Activated CD8-positive, alpha-beta memory T cell treated with anti-CD3 and anti-CD28 coated beads, Interleukin-2, amount 50 U/mL, for 1 hour (primary cell): ENCODE results near the gene TTL.
"Not testable (repeated sequence)": the region's sequence is repeated elsewhere in the genome, so short reads cannot be mapped to it uniquely, and the experiment has no call there.

Experiments
- DNase-seq: peaks from one replicate; pipeline ENCODE4 v3.0.0-alpha.2; 2020; ENCODE audit errors: extremely low read depth

TTL gene

GRCh38 chr2:112520234-112520783 is 38.4 kb downstream of the TTL start:
- no peak for DNase-seq

GRCh38 chr2:112523291-112523777 is 41.4 kb downstream of the TTL start:
- DNase-seq: no peak

- not testable (repeated sequence) for DNase-seq
These were observed 42.3 kb downstream of the TTL start for GRCh38 chr2:112524276-112524675.

GRCh38 chr2:112528541-112528940 is 46.6 kb downstream of the TTL start:
- DNase-seq: no peak

- no peak for DNase-seq
These were observed 47.8 kb downstream of the TTL start for GRCh38 chr2:112529757-112530156.

- DNase-seq: no peak
These were observed 48.8 kb downstream of the TTL start for GRCh38 chr2:112530728-112531127.

GRCh38 chr2:112534826-112535225 is 52.9 kb downstream of the TTL start:
- DNase-seq: no peak

GRCh38 chr2:112536665-112537064 is 54.7 kb downstream of the TTL start:
- DNase-seq: not testable (repeated sequence)

GRCh38 chr2:112539306-112539705 is 57.4 kb downstream of the TTL start:
- DNase-seq: no peak

- no peak for DNase-seq
These were observed 59.0 kb downstream of the TTL start for GRCh38 chr2:112540906-112541305.

- DNase-seq: no peak
These were observed 59.6 kb downstream of the TTL start for GRCh38 chr2:112541315-112542122.

- peak; percentile 36 for DNase-seq
These were observed 60.4 kb downstream of the TTL start, which contains the start of gene POLR1B for GRCh38 chr2:112542123-112542983. POLR1B (plus strand) TSS chr2:112542465; CDS start chr2:112542495, 30 bp downstream.

GRCh38 chr2:112542984-112543661 is 61.2 kb downstream of the TTL start:
- no peak for DNase-seq

- no peak for DNase-seq
These were observed 65.4 kb downstream of the TTL start for GRCh38 chr2:112547333-112547732.

GRCh38 chr2:112548980-112549379 is 67.0 kb downstream of the TTL start:
- no peak for DNase-seq

- DNase-seq: no peak
These were observed 84.1 kb downstream of the TTL start for GRCh38 chr2:112566104-112566503.

- not testable (repeated sequence) for DNase-seq
These were observed 84.6 kb downstream of the TTL start for GRCh38 chr2:112566508-112566907.

GRCh38 chr2:112572005-112572404 is 90.0 kb downstream of the TTL start:
- DNase-seq: no peak

GRCh38 chr2:112577756-112578155 is 95.8 kb downstream of the TTL start:
- no peak for DNase-seq

- DNase-seq: no peak
These were observed 97.3 kb downstream of the TTL start for GRCh38 chr2:112579241-112579640.

- DNase-seq: no peak
These were observed 98.1 kb downstream of the TTL start for GRCh38 chr2:112580084-112580483.

GRCh38 chr2:112582314-112582746 is 100.4 kb downstream of the TTL start:
- DNase-seq: peak; percentile 7
